ENCODE measurements around the gene DCLRE1C. TPM values are rescaled to one million over a fixed set of nuclear protein-coding genes. Genes with fewer than 3 reads are reported as not detected.

DCLRE1C gene
- total RNA-seq, 6 experiments from 2014 or later = 1.7 to 5.0 (median 3.0) TPM

DNA sequence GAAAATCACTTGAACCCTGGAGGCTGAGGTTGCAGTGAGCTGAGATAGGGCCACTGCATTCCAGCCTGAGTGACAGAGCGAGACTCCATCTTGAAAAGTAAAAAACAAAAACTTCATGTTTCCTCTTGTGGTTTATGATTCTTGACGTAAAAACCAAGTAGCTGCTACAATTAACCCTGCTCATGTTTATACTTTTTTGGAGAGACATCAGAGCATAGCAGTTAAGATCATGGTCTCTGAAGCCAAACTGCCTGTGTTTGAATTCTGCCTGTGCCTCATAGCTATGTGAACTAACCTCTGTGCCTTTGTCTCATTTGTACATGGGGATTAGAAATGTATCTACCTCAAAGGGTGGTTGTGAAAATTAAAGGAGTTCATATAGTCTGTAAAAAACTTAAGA is 48.0 kb downstream of the DCLRE1C start:
- no peak for TF ChIP-seq POLR2A (IDR thresholded peaks at IDR 0.05)
- TF ChIP-seq, protein P1, sequence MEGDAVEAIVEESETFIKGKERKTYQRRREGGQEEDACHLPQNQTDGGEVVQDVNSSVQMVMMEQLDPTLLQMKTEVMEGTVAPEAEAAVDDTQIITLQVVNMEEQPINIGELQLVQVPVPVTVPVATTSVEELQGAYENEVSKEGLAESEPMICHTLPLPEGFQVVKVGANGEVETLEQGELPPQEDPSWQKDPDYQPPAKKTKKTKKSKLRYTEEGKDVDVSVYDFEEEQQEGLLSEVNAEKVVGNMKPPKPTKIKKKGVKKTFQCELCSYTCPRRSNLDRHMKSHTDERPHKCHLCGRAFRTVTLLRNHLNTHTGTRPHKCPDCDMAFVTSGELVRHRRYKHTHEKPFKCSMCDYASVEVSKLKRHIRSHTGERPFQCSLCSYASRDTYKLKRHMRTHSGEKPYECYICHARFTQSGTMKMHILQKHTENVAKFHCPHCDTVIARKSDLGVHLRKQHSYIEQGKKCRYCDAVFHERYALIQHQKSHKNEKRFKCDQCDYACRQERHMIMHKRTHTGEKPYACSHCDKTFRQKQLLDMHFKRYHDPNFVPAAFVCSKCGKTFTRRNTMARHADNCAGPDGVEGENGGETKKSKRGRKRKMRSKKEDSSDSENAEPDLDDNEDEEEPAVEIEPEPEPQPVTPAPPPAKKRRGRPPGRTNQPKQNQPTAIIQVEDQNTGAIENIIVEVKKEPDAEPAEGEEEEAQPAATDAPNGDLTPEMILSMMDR (IDR thresholded peaks at IDR 0.05) = no peak
- DNase-seq (no peak), ATAC-seq (no peak)
- H3K27me3 ChIP-seq = no peaks in the 10 kb centered on the region
- intact Hi-C loops (cut with DNase I) = no loop called here
- no peak overlapping the region for H3K4me3 ChIP-seq
- no peak overlapping the region for H3K27ac ChIP-seq
- H3K9me3 ChIP-seq = no peaks in the 10 kb centered on the region
- no CpG with 5 or more reads among the region's 2 CpGs for WGBS (ENCODE audit: insufficient coverage, low coverage, low lambda C conversion rate, missing lambda C conversion rate)
- no peaks in the 10 kb centered on the region for H3K4me1 ChIP-seq
- peaks cover 0 to 6% (median 0%) of the 10 kb centered on the region in 4 donors for H3K36me3 ChIP-seq

GRCh38 chr10:14904864-14905263 is 49.0 kb downstream of the DCLRE1C start:
- H3K4me3 ChIP-seq = no peak overlapping the region
- no peaks in the 10 kb centered on the region for H3K27me3 ChIP-seq
- no peaks in the 10 kb centered on the region for H3K4me1 ChIP-seq
- WGBS (ENCODE audit: insufficient coverage, low coverage, low lambda C conversion rate, missing lambda C conversion rate) = 94% methylated on average over 2 of the region's 2 CpGs
- intact Hi-C loops (cut with DNase I) = no loop called here
- no peak for ATAC-seq
- no peaks in the 10 kb centered on the region for H3K9me3 ChIP-seq
- no peak for DNase-seq
- TF ChIP-seq POLR2A (IDR thresholded peaks at IDR 0.05) = no peak
- TF ChIP-seq, protein P1 (IDR thresholded peaks at IDR 0.05) = no peak
- no peak overlapping the region for H3K27ac ChIP-seq
- H3K36me3 ChIP-seq = peaks cover 0 to 6% (median 0%) of the 10 kb centered on the region in 4 donors

DNA sequence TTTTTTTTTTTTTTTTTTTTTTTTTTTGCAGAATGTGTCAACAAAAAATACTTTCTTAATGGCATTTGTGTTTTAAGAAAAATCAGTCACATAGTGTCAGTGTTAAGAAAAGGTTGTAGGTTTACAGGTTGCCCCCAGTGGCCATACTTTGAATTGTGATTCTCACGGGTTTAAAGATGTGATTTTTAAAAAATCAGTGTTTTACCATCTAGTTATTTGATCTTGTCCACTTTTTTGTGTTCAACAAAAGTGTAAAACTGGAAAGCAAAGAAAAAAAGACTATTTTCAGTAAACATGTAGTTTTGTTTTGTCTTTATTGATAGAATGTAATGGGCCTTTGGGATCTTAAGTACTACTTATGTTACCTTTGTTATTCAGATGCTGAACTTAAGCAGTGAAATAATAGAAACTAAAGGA is 49.6 kb downstream of the DCLRE1C start:
- Histone ChIP-seq H3K27ac (no peak overlapping the region), H3K9me3 (no peaks in the 10 kb centered on the region), H3K27me3 (no peaks in the 10 kb centered on the region), H3K4me1 (no peaks in the 10 kb centered on the region), H3K4me3 (no peak overlapping the region), H3K36me3 (peaks cover 0 to 6% (median 0%) of the 10 kb centered on the region in 4 donors)
- peak; percentile 53 to 67 (median 59) for ATAC-seq
- 24% methylated on average over 1 of the region's 1 CpG for WGBS (ENCODE audit: insufficient coverage, low coverage, low lambda C conversion rate, missing lambda C conversion rate)
- TF ChIP-seq, protein P1 (IDR thresholded peaks at IDR 0.05) = peak; percentile 30 to 56 (median 49)
- TF ChIP-seq POLR2A (IDR thresholded peaks at IDR 0.05) = no peak
- intact Hi-C loops (cut with DNase I) = no loop called here
- DNase-seq = no peak

DNA sequence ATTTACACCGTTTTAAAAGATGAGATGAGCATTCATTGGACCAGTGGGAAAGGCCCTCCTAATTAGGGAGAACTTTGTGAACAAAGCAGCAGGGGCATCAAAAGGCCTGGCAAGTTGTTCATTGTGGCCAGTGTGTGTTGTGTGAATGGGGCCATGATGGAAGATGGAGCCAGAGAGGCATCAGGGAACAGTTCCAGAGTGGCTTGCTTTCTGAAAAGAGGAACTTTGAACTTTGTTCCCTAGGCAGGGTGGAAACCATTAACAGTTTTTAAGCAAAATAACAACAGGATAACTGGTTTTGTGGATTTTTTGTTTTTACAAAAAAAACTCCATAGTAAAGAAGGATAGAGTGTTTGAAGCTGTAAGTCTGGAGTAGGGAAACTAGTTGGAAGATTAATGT is 62.7 kb downstream of the DCLRE1C start:
- Histone ChIP-seq H3K36me3 (no peaks in the 10 kb centered on the region), H3K27me3 (no peaks in the 10 kb centered on the region), H3K4me1 (peaks cover 0 to 3% (median 0%) of the 10 kb centered on the region in 4 donors), H3K9me3 (no peaks in the 10 kb centered on the region), H3K4me3 (no peak overlapping the region), H3K27ac (no peak overlapping the region)
- ATAC-seq (peak in 3 of 4 donors; percentile 39 to 53 (median 49)), DNase-seq (no peak)
- intact Hi-C loops (cut with DNase I) = no loop called here
- TF ChIP-seq, protein P1 (IDR thresholded peaks at IDR 0.05) = no peak
- TF ChIP-seq POLR2A (IDR thresholded peaks at IDR 0.05) = no peak
- 100% methylated on average over 1 of the region's 1 CpG for WGBS (ENCODE audit: insufficient coverage, low coverage, low lambda C conversion rate, missing lambda C conversion rate)

- TF ChIP-seq, protein P1 (IDR thresholded peaks at IDR 0.05) = peak in 1 of 4 donors; percentile 10
- TF ChIP-seq POLR2A (IDR thresholded peaks at IDR 0.05) = no peak
- DNase-seq (no peak), ATAC-seq (no peak)
- 97% methylated on average over 2 of the region's 2 CpGs for WGBS (ENCODE audit: insufficient coverage, low coverage, low lambda C conversion rate, missing lambda C conversion rate)
- Histone ChIP-seq H3K4me3 (no peak overlapping the region), H3K4me1 (peaks cover 0 to 3% (median 0%) of the 10 kb centered on the region in 4 donors), H3K9me3 (no peaks in the 10 kb centered on the region), H3K27me3 (no peaks in the 10 kb centered on the region), H3K36me3 (no peaks in the 10 kb centered on the region), H3K27ac (no peak overlapping the region)
- intact Hi-C loops (cut with DNase I) = no loop called here
These were observed 64.6 kb downstream of the DCLRE1C start for GRCh38 chr10:14889318-14889717.
